ENCODE results near the gene RPS6KC1.

The RPS6KC1 gene

DNA sequence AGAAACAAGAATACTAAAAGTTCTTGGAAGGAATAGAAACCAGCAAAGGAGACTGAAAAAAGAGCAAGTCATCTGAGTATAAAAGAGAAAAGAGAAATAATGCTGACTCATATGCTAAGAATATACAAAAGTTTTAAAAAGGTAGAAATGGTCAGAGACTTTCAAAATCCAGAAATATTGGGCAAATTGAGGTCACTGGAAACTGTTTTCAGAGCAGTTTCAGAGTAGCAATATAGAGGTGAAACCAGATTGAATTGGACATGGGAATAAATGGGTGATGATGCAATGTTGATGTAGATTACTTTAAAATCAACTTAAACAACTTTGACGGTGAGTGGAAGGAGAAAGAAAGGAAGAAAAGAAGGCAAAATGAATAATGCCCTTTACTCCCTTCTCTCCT is 1.8 kb upstream of the RPS6KC1 start:
- TF ChIP-seq, protein P1, sequence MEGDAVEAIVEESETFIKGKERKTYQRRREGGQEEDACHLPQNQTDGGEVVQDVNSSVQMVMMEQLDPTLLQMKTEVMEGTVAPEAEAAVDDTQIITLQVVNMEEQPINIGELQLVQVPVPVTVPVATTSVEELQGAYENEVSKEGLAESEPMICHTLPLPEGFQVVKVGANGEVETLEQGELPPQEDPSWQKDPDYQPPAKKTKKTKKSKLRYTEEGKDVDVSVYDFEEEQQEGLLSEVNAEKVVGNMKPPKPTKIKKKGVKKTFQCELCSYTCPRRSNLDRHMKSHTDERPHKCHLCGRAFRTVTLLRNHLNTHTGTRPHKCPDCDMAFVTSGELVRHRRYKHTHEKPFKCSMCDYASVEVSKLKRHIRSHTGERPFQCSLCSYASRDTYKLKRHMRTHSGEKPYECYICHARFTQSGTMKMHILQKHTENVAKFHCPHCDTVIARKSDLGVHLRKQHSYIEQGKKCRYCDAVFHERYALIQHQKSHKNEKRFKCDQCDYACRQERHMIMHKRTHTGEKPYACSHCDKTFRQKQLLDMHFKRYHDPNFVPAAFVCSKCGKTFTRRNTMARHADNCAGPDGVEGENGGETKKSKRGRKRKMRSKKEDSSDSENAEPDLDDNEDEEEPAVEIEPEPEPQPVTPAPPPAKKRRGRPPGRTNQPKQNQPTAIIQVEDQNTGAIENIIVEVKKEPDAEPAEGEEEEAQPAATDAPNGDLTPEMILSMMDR (conservative IDR thresholded peaks at IDR 0.05), result no peak
- no peak overlapping the region for H3K27ac ChIP-seq

DNA sequence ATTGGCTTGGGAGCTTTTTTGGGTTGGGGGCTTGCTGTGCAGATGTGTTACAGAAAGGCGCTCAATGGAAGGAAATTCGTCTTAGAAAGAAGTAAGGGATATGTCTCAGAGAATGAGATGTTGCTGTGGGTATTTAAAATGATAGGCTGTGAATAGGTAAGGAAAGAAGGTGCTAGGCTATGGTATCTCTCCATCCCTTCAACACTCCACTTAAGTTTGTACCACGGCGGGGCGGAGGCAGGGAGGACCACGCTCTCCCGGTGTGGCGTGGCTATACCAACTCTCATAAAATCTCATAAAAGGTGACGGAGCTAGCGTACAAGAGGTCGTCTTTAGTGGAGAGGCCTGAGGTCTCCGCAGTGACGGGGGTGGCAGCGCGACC is 305 bp upstream of the RPS6KC1 start:
- peak overlapping the region; percentile 86 for H3K27ac ChIP-seq
- TF ChIP-seq, protein P1 (conservative IDR thresholded peaks at IDR 0.05), result no peak
- no peak for TF ChIP-seq ZFX (IDR thresholded peaks at IDR 0.05)

DNA sequence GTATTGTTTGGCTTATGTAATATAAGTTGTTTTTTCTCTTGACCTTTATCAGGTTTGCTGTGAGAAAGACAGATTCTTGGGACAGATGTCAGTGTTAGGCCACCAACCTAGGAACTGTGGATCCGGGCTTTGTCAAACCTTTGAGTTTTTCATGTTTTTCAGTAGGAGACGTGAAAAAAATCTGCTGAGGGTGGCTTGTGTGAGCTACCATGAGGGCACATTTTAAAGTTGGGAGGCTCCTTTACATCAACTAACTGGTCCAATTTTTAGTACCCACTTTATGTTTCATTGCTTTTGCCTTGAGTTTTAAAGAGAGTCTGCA is 801 bp downstream of the RPS6KC1 start:
- H3K27ac ChIP-seq, result peak overlapping the region; percentile 86
- no peak for TF ChIP-seq ZFX (IDR thresholded peaks at IDR 0.05)
- TF ChIP-seq, protein P1 (conservative IDR thresholded peaks at IDR 0.05), result no peak; the same call in 1 of the 2 replicates

DNA sequence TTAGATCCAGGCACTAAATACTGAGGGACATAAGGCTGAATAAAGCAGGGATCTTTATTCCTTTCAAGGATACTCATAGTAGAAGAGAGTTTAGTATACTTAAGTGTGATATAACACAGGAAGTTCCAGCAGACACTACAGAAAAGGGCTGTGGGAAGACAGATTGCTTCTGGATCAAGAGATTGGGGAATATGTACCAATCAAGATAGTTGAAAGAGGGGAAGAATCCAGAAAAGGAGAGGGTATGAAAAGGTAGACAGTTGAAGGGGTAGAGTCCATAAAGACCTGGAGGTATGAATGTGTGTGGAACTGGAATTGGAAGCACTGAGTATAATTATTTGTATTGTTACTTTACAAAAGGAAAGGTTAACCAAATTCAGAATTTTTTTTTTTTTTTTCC is 2.4 kb downstream of the RPS6KC1 start:
- no peak overlapping the region for H3K27ac ChIP-seq
- TF ChIP-seq ZFX (IDR thresholded peaks at IDR 0.05), result no peak
- TF ChIP-seq, protein P1 (conservative IDR thresholded peaks at IDR 0.05), result no peak

DNA sequence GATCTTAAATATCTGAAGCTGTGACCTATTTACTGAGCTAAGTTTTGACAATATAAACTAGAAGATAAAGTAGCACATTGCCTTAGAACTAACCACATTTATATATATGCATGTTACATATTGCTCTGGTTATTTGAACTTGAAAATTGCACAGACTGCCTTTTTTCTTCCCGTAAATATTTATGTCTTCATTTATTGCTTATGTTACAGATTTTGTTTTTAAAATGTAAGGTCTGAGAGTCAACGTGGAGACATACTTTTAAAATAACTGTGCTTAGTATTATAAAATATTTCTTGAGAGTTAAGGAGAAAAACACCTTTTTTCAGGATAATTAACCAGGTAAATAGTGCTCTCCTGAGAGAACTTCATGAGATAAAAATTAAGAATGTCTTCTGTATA is 3.1 kb downstream of the RPS6KC1 start:
- H3K27ac ChIP-seq, result no peak overlapping the region

DNA sequence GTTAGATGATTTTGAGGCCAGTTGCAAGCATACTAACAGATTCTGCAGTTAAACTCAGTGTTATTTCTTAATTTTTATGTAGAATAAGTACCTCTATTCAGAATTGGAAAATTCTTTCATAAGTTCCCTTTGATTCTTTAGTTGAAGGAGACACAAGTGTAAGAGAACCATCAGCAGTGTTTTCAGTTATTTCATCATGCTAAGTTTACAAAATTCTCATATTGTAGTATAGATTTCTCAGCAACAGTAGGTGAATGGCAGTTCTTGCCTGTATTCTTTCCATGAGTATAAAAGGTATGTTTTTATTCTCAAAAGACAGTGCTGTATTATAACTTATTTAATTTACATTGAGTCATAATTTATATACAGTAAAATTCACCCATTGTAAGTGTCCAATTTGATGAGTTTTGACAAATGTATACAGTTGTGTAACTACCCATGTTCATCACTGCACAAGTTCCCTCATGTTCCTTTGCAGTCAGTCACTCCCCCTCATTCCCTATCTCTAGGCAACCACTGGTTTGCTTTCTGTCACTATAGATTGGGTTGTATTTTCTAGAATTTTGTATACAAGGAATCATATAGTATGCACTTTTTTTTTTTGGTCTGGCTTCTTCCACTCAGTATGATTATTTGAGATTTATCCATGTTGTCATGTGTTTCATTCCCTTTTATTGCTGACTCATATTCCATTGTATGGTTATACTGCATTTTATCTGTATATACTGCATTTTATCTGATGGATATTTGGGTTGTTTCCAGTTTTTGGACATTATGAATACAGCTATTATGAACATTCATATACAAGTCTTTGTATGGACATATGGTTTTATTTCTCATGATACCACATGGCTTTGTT is 3.9 kb downstream of the RPS6KC1 start:
- no peak for TF ChIP-seq ZFX (IDR thresholded peaks at IDR 0.05)
- TF ChIP-seq, protein P1 (conservative IDR thresholded peaks at IDR 0.05), result no peak
- H3K27ac ChIP-seq, result no peak overlapping the region

More for the DNA sequence above, 3.1 kb downstream of the RPS6KC1 start:
- TF ChIP-seq, protein P1 (conservative IDR thresholded peaks at IDR 0.05), result no peak
- TF ChIP-seq ZFX (IDR thresholded peaks at IDR 0.05), result no peak

DNA sequence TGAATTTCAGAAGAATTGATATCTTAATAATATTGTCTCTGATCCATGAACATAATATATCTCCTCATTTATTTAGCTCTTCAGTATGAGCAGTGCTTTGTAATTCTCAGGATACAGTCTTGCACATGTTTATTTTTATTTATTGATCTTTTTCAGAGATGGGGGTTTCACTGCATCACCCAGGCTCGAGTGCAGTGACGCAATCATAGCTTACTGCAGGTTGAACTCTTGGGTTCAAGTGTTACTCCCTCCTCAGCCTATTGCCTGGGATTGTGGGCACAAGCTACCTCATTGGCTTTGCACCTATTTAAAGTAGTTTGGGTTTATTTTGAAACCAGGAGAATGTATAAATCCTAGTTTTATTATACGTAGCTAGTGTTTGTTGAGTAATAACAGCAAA is 4.7 kb downstream of the RPS6KC1 start:
- TF ChIP-seq, protein P1 (conservative IDR thresholded peaks at IDR 0.05), result no peak
- no peak for TF ChIP-seq ZFX (IDR thresholded peaks at IDR 0.05)
- no peak overlapping the region for H3K27ac ChIP-seq

All from C4-2B (cell line).